Ascending aorta (tissue), 2 donors: ENCODE measurements around the gene LIAS. TPM values are rescaled to one million over a fixed set of nuclear protein-coding genes. Genes with fewer than 3 reads are reported as not detected.

Experiments used
- DNase-seq, 2 donors: peaks; one replicate each; pipeline ENCODE4 v3.0.0-alpha.2; 2019; ENCODE audit warnings: low spot score in 2 of 2
- H3K27ac ChIP-seq, 2 donors: fragments of 200-600 bp; sonication (generic); one replicate each; pipeline ENCODE4 v1.5.1; 2016 to 2017; ENCODE audit warnings: mild to moderate bottlenecking in 1 of 2
- H3K27me3 ChIP-seq: fragments of 200-600 bp; sonication (generic); one replicate; pipeline ENCODE4 v1.5.1; 2017
- H3K36me3 ChIP-seq, 2 donors: fragments of 200-600 bp; sonication (generic); one replicate each; pipeline ENCODE4 v1.5.1; 2016
- H3K4me1 ChIP-seq, 2 donors: fragments of 200-600 bp; sonication (generic); one replicate each; pipeline ENCODE4 v1.5.1; 2016 to 2017; ENCODE audit warnings: mild to moderate bottlenecking in 1 of 2
- H3K4me3 ChIP-seq, 2 donors: fragments of 200-600 bp; sonication (generic); one replicate each; pipeline ENCODE4 v1.5.1; 2016 to 2017; ENCODE audit warnings: mild to moderate bottlenecking in 1 of 2
- H3K9me3 ChIP-seq, 2 donors: fragments of 200-600 bp; sonication (generic); one replicate each; pipeline ENCODE4 v1.5.1; 2016
- CTCF ChIP-seq, 3 experiments: fragments of 200-600 bp in 2 of 3; fragments of 450-650 bp in 1 of 3; sonication (generic) in 2 of 3; IDR thresholded peaks; one replicate each; pipeline ENCODE4 v1.5.1; 2016 to 2019; ENCODE audit warnings: antibody characterized with exemption in 3 of 3, mild to moderate bottlenecking in 1 of 3, moderate library complexity in 1 of 3
- intact Hi-C: fragments of 100-400 bp; cut with DNase I; formaldehyde crosslinking; loops from one replicate; pipeline ENCODE4 v1.15.1; 2023
- total RNA-seq: library from RNA; depleted of rRNA; stranded (reverse); fragments of >200 nt; gene quantifications from one replicate; pipeline ENCODE4 v1.1.0, GENCODE V29; 2016

Gene LIAS
- total RNA-seq, 1 donor from 2014 or later: 2.9 TPM

DNA sequence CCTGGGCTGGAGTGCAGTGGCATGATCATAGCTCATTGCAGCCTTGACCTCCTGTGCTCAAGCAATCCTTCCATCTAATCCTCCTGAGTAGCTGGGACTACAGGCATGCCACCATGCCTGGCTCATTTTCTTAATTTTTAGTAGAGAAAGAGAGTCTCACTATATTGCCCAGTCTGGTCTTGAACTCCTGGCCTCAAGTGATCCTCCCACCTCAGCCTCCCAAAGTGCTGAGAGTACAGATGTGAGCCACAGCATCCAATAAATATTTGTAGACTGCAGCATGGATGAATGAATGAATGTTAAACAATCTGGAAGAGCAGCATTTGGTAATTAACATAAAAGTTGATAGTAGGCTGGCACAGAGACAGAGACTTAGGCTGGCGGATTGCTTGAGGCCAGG lies 32.1 kb upstream of the LIAS start:
- no peak overlapping the region for H3K27ac ChIP-seq

DNA sequence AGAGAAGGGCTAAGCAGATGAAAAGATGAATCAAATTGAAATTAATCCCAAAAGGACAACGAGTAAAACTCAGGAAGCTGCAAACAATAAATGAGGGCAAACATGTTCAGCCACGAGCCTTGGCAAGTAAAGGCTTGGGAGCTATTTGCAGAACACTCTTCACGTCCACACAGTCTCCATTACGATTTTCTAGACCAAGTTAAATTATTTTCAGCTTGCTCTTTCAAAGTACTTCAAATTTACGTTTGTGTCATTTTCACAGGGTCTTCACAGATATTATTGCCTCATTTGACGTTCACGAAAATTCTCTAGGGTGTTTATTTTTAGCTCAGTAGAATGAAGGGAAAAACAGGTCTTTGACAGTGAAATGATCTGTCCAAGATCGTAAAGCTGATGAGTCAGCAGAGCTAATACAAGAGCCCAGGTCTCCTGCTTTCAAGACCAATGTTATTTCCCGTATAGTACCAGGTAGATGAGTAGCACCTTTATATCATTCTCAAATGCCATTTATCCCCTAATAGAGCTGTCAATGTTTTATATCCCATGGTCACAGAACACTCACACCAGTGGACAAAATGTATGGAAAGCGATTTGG lies 31.2 kb upstream of the LIAS start:
- no peaks in the 10 kb centered on the region for H3K27me3 ChIP-seq
- H3K27ac ChIP-seq: no peak overlapping the region
- no peak for TF ChIP-seq CTCF (IDR thresholded peaks at IDR 0.05)
- DNase-seq: no peak
- H3K36me3 ChIP-seq: no peaks in the 10 kb centered on the region
- H3K4me3 ChIP-seq: no peak overlapping the region
- H3K4me1 ChIP-seq: no peaks in the 10 kb centered on the region
- no peaks in the 10 kb centered on the region for H3K9me3 ChIP-seq
- intact Hi-C loops: no loop called here

More for the DNA sequence above, 32.1 kb upstream of the LIAS start:
- TF ChIP-seq CTCF (IDR thresholded peaks at IDR 0.05): no peak
- DNase-seq: no peak
- Histone ChIP-seq H3K36me3 (no peaks in the 10 kb centered on the region), H3K27me3 (no peaks in the 10 kb centered on the region), H3K9me3 (no peaks in the 10 kb centered on the region), H3K4me3 (no peak overlapping the region), H3K4me1 (no peaks in the 10 kb centered on the region)
- intact Hi-C loops: no loop called here

- H3K27ac ChIP-seq: no peak overlapping the region
- no peak for DNase-seq
- intact Hi-C loops: no loop called here
- no peaks in the 10 kb centered on the region for H3K9me3 ChIP-seq
- no peaks in the 10 kb centered on the region for H3K27me3 ChIP-seq
- H3K4me3 ChIP-seq: no peak overlapping the region
- H3K36me3 ChIP-seq: no peaks in the 10 kb centered on the region
- no peaks in the 10 kb centered on the region for H3K4me1 ChIP-seq
- no peak for TF ChIP-seq CTCF (IDR thresholded peaks at IDR 0.05)
Measured at GRCh38 chr4:39429476-39430334, 29.2 kb upstream of the LIAS start.

GRCh38 chr4:39433878-39434492 lies 24.9 kb upstream of the LIAS start:
- DNase-seq: no peak
- Histone ChIP-seq H3K4me1 (no peaks in the 10 kb centered on the region), H3K36me3 (no peaks in the 10 kb centered on the region), H3K27me3 (no peaks in the 10 kb centered on the region), H3K9me3 (no peaks in the 10 kb centered on the region), H3K4me3 (no peak overlapping the region), H3K27ac (no peak overlapping the region)
- no peak for TF ChIP-seq CTCF (IDR thresholded peaks at IDR 0.05)
- intact Hi-C loops: no loop called here

- no peak for TF ChIP-seq CTCF (IDR thresholded peaks at IDR 0.05)
- H3K36me3 ChIP-seq: no peaks in the 10 kb centered on the region
- no peaks in the 10 kb centered on the region for H3K27me3 ChIP-seq
- H3K9me3 ChIP-seq: no peaks in the 10 kb centered on the region
- DNase-seq: no peak
- intact Hi-C loops: no loop called here
- H3K27ac ChIP-seq: no peak overlapping the region
- no peaks in the 10 kb centered on the region for H3K4me1 ChIP-seq
- no peak overlapping the region for H3K4me3 ChIP-seq
Measured at GRCh38 chr4:39435659-39436563, 22.9 kb upstream of the LIAS start.
